Smooth muscle cell (in vitro differentiated cells): ENCODE results near the gene GARIN5A. TPM values are rescaled to one million over a fixed set of nuclear protein-coding genes. Genes with fewer than 3 reads are reported as not detected.

Source experiments
- DNase-seq: peaks from one replicate; lab custom pipeline; 2025; ENCODE audit not compliant: unreplicated experiment; lab: John Stamatoyannopoulos, UW
- H2AFZ ChIP-seq: fragments of 200-600 bp; sonication (generic); 2 replicates; pipeline ENCODE4 v1.6.0; 2016; ENCODE audit warnings: antibody characterized with exemption, low read depth, mild to moderate bottlenecking
- H3F3A ChIP-seq: fragments of 200-600 bp; sonication (generic); 2 replicates; pipeline ENCODE4 v1.6.0; 2017; ENCODE audit warnings: antibody characterized with exemption, low read depth
- H3K27ac ChIP-seq: fragments of 200-600 bp; sonication (generic); 2 replicates; pipeline ENCODE4 v1.5.1; 2016; ENCODE audit warnings: low read depth, mild to moderate bottlenecking
- H3K27me3 ChIP-seq: fragments of 200-600 bp; sonication (generic); 2 replicates; pipeline ENCODE4 v1.6.1; 2016; ENCODE audit warnings: low read depth, mild to moderate bottlenecking
- H3K36me3 ChIP-seq: fragments of 200-600 bp; sonication (generic); 2 replicates; pipeline ENCODE4 v1.5.1; 2016; ENCODE audit warnings: low read depth
- H3K4me1 ChIP-seq: fragments of 200-600 bp; sonication (generic); 2 replicates; pipeline ENCODE4 v1.5.1; 2016; ENCODE audit warnings: low read depth
- H3K4me2 ChIP-seq: fragments of 200-600 bp; sonication (generic); 2 replicates; pipeline ENCODE4 v1.6.0; 2016; ENCODE audit warnings: mild to moderate bottlenecking
- H3K4me3 ChIP-seq: fragments of 200-600 bp; sonication (generic); 2 replicates; pipeline ENCODE4 v1.5.1; 2016; ENCODE audit warnings: mild to moderate bottlenecking
- H3K79me2 ChIP-seq: fragments of 200-600 bp; sonication (generic); 2 replicates; pipeline ENCODE4 v1.6.0; 2016; ENCODE audit warnings: low read depth, mild to moderate bottlenecking
- H3K9ac ChIP-seq: fragments of 200-600 bp; sonication (generic); 2 replicates; pipeline ENCODE4 v1.6.0; 2016; ENCODE audit warnings: low read depth
- H3K9me3 ChIP-seq: fragments of 200-600 bp; sonication (generic); replicated peaks from 2 replicates; pipeline ENCODE4 v1.5.1; 2016; ENCODE audit warnings: low read depth
- H4K20me1 ChIP-seq: fragments of 200-600 bp; sonication (generic); 2 replicates; pipeline ENCODE4 v1.6.0; 2016; ENCODE audit warnings: low read depth
- WGBS: methylation state at CpG from one replicate; pipeline ENCODE4 v1.1.7; 2016; ENCODE audit warnings: low lambda C conversion rate; 5-methylcytosine and 5-hydroxymethylcytosine counted together
- polyA plus RNA-seq: library from polyadenylated mRNA; unstranded; fragments of >200 nt; fragmentation: Nextera tagmentation; extraction: Ambion mirVana; gene quantifications from 2 replicates; pipeline ENCODE4 v1.2.1, GENCODE V29; 2016
- total RNA-seq: library from RNA; depleted of rRNA; stranded (reverse); fragments of >200 nt; gene quantifications from 2 replicates; pipeline ENCODE4 v1.2.3, GENCODE V29; 2014
- TF ChIP-seq, protein P1 (sequence below): fragments of 200-600 bp; sonication (generic); IDR thresholded peaks from 2 replicates; pipeline ENCODE4 v1.5.1; 2017; ENCODE audit warnings: borderline replicate concordance, mild to moderate bottlenecking, antibody characterized with exemption; ENCODE audit not compliant: insufficient read depth, poor library complexity, severe bottlenecking

The GARIN5A gene
- total and polyA plus RNA-seq, 2 experiments from 2014 or later, result 1.7 to 2.1 TPM

DNA sequence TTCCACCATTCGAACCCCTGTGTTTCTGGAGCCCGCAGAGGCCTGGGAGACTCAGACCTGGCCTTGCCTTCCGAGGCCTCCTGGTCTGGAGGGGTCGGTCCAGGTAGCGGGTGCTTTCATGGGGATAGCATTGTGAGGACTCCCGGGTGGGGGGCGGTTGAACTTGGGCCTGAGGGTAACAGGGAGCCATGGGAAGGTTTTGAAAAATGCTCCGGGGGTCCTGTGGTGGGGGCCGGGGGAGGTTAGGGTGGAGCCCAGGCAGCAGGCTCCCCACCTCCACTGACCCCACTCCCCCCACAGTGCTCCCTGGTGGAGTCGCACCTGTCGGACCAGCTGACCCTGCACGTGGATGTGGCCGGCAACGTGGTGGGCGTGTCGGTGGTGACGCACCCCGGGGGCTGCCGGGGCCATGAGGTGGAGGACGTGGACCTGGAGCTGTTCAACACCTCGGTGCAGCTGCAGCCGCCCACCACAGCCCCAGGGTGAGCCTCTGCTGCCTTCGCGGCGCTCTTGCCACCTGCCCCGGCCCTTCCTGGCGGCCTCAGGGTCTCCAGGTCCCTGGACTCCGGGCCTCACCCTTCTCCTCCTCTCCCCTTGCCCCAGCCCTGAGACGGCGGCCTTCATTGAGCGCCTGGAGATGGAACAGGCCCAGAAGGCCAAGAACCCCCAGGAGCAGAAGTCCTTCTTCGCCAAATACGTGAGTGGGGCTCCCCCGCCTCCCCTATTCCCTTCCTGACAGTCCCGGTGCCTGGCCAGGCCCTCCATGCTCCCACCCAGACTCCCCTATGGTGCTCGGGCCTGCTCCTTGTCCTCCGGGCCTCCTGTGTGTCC lies 3.8 kb upstream of the GARIN5A start:
- Histone ChIP-seq H2AFZ (no peak overlapping the region), H3K27me3 (no peaks in the 10 kb centered on the region), H3K79me2 (peaks cover 16% of the 10 kb centered on the region), H3F3A (peaks cover 6% of the 10 kb centered on the region), H3K4me2 (no peak overlapping the region), H3K4me3 (no peak overlapping the region), H3K9ac (no peak overlapping the region), H3K4me1 (peaks cover 7% of the 10 kb centered on the region), H3K27ac (no peak overlapping the region), H3K9me3 (no peaks in the 10 kb centered on the region), H4K20me1 (peaks cover 24% of the 10 kb centered on the region), H3K36me3 (no peaks in the 10 kb centered on the region)
- TF ChIP-seq, protein P1, sequence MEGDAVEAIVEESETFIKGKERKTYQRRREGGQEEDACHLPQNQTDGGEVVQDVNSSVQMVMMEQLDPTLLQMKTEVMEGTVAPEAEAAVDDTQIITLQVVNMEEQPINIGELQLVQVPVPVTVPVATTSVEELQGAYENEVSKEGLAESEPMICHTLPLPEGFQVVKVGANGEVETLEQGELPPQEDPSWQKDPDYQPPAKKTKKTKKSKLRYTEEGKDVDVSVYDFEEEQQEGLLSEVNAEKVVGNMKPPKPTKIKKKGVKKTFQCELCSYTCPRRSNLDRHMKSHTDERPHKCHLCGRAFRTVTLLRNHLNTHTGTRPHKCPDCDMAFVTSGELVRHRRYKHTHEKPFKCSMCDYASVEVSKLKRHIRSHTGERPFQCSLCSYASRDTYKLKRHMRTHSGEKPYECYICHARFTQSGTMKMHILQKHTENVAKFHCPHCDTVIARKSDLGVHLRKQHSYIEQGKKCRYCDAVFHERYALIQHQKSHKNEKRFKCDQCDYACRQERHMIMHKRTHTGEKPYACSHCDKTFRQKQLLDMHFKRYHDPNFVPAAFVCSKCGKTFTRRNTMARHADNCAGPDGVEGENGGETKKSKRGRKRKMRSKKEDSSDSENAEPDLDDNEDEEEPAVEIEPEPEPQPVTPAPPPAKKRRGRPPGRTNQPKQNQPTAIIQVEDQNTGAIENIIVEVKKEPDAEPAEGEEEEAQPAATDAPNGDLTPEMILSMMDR, result no peak
- 99% methylated on average over 31 of the region's 37 CpGs for WGBS
- no peak for DNase-seq

GRCh38 chr19:50479761-50480251 lies 3.2 kb upstream of the GARIN5A start:
- peaks cover 24% of the 10 kb centered on the region for H4K20me1 ChIP-seq
- no peaks in the 10 kb centered on the region for H3K9me3 ChIP-seq
- WGBS, result 97% methylated on average over 13 of the region's 16 CpGs
- peaks cover 6% of the 10 kb centered on the region for H3F3A ChIP-seq
- no peaks in the 10 kb centered on the region for H3K27me3 ChIP-seq
- peaks cover 16% of the 10 kb centered on the region for H3K79me2 ChIP-seq
- no peaks in the 10 kb centered on the region for H3K36me3 ChIP-seq
- no peak overlapping the region for H2AFZ ChIP-seq
- H3K27ac ChIP-seq, result no peak overlapping the region
- H3K9ac ChIP-seq, result no peak overlapping the region
- TF ChIP-seq, protein P1, result no peak
- no peak overlapping the region for H3K4me3 ChIP-seq
- H3K4me1 ChIP-seq, result peaks cover 7% of the 10 kb centered on the region
- DNase-seq, result no peak
- no peak overlapping the region for H3K4me2 ChIP-seq

DNA sequence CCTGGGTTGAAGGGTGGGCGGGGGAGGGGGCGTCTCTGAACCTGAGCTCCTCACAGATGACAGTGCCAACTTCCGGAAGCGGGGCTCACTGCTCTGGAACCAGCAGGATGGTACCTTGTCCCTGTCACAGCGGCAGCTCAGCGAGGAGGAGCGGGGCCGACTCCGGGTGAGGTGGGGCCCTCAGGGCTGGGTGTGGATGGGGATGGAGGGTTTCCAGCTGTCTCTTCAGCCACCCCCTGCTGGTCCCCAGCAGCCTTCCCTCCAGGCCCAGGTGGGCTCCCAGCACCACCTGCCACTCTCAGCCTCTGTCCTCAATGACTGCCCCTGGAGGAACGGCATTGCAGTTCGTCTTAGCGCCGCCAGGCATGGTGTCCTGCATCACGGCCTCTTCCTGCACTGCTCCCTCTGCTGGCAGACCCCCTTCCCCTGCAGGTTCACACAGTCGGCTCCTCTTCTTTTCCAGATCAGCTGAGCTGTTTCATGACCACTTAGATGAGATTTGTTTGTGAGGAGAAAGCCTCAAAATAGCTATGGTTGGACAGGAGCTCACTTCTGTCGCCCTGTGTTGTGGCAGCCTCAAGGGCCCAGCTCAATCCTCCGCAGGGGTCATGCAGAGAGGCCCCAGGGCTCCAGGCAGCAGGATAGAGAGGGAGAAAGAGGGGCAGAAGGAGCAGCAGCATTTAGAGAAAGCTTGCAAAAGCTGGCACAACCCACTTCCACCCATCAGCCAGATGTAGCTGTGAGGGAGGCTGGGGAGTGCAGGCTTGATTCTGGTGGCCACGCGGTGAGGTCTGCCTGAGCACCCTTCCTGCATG lies 2.5 kb upstream of the GARIN5A start:
- no peak for DNase-seq
- Histone ChIP-seq H3K9me3 (no peaks in the 10 kb centered on the region), H2AFZ (no peak overlapping the region), H3K79me2 (peaks cover 16% of the 10 kb centered on the region), H3K27ac (no peak overlapping the region), H3K4me3 (no peak overlapping the region), H3K9ac (no peak overlapping the region), H3K36me3 (no peaks in the 10 kb centered on the region), H3K4me1 (peaks cover 7% of the 10 kb centered on the region), H3F3A (peaks cover 6% of the 10 kb centered on the region), H4K20me1 (peaks cover 24% of the 10 kb centered on the region), H3K4me2 (no peak overlapping the region), H3K27me3 (no peaks in the 10 kb centered on the region)
- TF ChIP-seq, protein P1, result peak; percentile 39
- 87% methylated on average over 19 of the region's 19 CpGs for WGBS
